H1 (cell line): ENCODE measurements around the gene ZNFX1. TPM values are rescaled to one million over a fixed set of nuclear protein-coding genes. Genes with fewer than 3 reads are reported as not detected.

Experiments
- CTCF ChIA-PET: fragments of 300-600 bp; sonication (Branson Sonifier 250); formaldehyde crosslinking; loops from one replicate; lab custom pipeline; 2021; ENCODE audit not compliant: partially characterized antibody; lab: Charles Lee
- POLR2A ChIA-PET: fragments of 300-600 bp; sonication (Branson Sonifier 250); formaldehyde crosslinking; loops from one replicate; lab custom pipeline; 2021; ENCODE audit warnings: inconsistent platforms; ENCODE audit not compliant: partially characterized antibody; lab: Charles Lee
- DNase-seq, 2 experiments: peaks; one replicate each; pipeline versions ENCODE4 v3.0.0 to v3.0.0-alpha.2; 2010 to 2022; ENCODE audit warnings: low spot score in 2 of 2, low read depth in 1 of 2, mixed read lengths in 1 of 2
- FAIRE-seq: peaks from 2 replicates; lab custom pipeline; 2011; peaks lifted over from hg19 to GRCh38; lab: Jason Lieb, UNC
- H2AFZ ChIP-seq: 2 replicates; pipeline ENCODE4 v1.8.1; 2012; ENCODE audit warnings: low read length, inconsistent platforms
- H2AK5ac ChIP-seq: 2 replicates; pipeline ENCODE4 v1.6.1; 2013; ENCODE audit warnings: low read depth, low read length
- H2BK120ac ChIP-seq: replicated peaks from 2 replicates; pipeline ENCODE3; 2013; ENCODE audit warnings: low read depth, low read length, inconsistent platforms
- H2BK12ac ChIP-seq: 2 replicates; pipeline ENCODE4 v1.6.1; 2013; ENCODE audit warnings: low read depth, low read length
- H2BK15ac ChIP-seq: 2 replicates; pipeline ENCODE4 v1.6.1; 2013; ENCODE audit warnings: low read length
- H2BK20ac ChIP-seq: 2 replicates; pipeline ENCODE4 v1.6.1; 2013; ENCODE audit warnings: low read length
- H2BK5ac ChIP-seq: 2 replicates; pipeline ENCODE4 v1.6.1; 2013; ENCODE audit warnings: low read depth, low read length
- H3K14ac ChIP-seq: 2 replicates; pipeline ENCODE4 v1.6.1; 2013; ENCODE audit warnings: inconsistent platforms; ENCODE audit not compliant: insufficient read length
- H3K18ac ChIP-seq: 2 replicates; pipeline ENCODE4 v1.6.1; 2013; ENCODE audit warnings: low read length; ENCODE audit errors: extremely low read depth
- H3K23ac ChIP-seq: 2 replicates; pipeline ENCODE4 v1.6.1; 2013; ENCODE audit warnings: inconsistent platforms; ENCODE audit not compliant: insufficient read length
- H3K23me2 ChIP-seq: 2 replicates; pipeline ENCODE4 v1.6.1; 2013; ENCODE audit warnings: low read depth, low read length
- H3K27ac ChIP-seq: 2 replicates; pipeline ENCODE4 v1.6.1; 2011; ENCODE audit warnings: low read depth, low read length, inconsistent platforms
- H3K27me3 ChIP-seq, 4 experiments: replicated peaks in 1 of 4; 1 replicate in 1 of 4; 2 replicates in 3 of 4; pipeline versions ENCODE4 v1.6.1 to v1.8.1; 2011 to 2013; ENCODE audit warnings: low read length in 3 of 4, mild to moderate bottlenecking in 3 of 4, inconsistent platforms in 2 of 4, mixed read lengths in 2 of 4, moderate library complexity in 1 of 4; ENCODE audit not compliant: control insufficient read depth in 3 of 4, insufficient read depth in 3 of 4; ENCODE audit errors: extremely low read depth in 1 of 4
- H3K36me3 ChIP-seq, 4 experiments: 2 replicates each; pipeline versions ENCODE4 v1.6.1 to v1.8.1; 2011 to 2013; ENCODE audit warnings: mild to moderate bottlenecking in 4 of 4, low read length in 3 of 4, moderate library complexity in 2 of 4, control low read depth in 1 of 4, inconsistent platforms in 1 of 4; ENCODE audit not compliant: insufficient read depth in 4 of 4, control insufficient read depth in 2 of 4
- H3K4ac ChIP-seq: replicated peaks from 2 replicates; pipeline ENCODE3; 2013; ENCODE audit warnings: low read length, low read depth, mixed read lengths, inconsistent platforms; ENCODE audit not compliant: insufficient read length
- H3K4me1 ChIP-seq, 4 experiments: replicated peaks in 1 of 4; 1 replicate in 1 of 4; 2 replicates in 3 of 4; pipeline versions ENCODE4 v1.6.1 to v1.8.1; 2011 to 2013; ENCODE audit warnings: low read length in 3 of 4, inconsistent platforms in 2 of 4, mixed read lengths in 1 of 4; ENCODE audit not compliant: insufficient read depth in 4 of 4, control insufficient read depth in 3 of 4
- H3K4me2 ChIP-seq, 2 experiments: 2 replicates each; pipeline versions ENCODE4 v1.6.1 to v1.8.1; 2011 to 2013; ENCODE audit warnings: low read depth in 2 of 2, low read length in 2 of 2, control low read depth in 1 of 2, inconsistent platforms in 1 of 2, mild to moderate bottlenecking in 1 of 2; ENCODE audit not compliant: insufficient read depth in 1 of 2
- H3K4me3 ChIP-seq, 4 experiments: fragments of 200-600, 300-600 bp in 1 of 4; sonication (generic), shearing (Covaris generic), sonication (Bioruptor Twin) in 1 of 4; 2 replicates each; pipeline versions ENCODE4 v1.5.1 to v1.8.1; 2011 to 2016; ENCODE audit warnings: low read length in 4 of 4, low read depth in 3 of 4, control low read depth in 2 of 4, inconsistent platforms in 2 of 4, mild to moderate bottlenecking in 2 of 4, mixed read lengths in 1 of 4, moderate library complexity in 1 of 4; ENCODE audit not compliant: insufficient read depth in 2 of 4; ENCODE audit errors: extremely low read depth in 1 of 4
- H3K56ac ChIP-seq: replicated peaks from 2 replicates; pipeline ENCODE3; 2013; ENCODE audit warnings: low read depth, mild to moderate bottlenecking, mixed read lengths, low read length, inconsistent platforms; ENCODE audit not compliant: insufficient read length
- H3K79me1 ChIP-seq: 2 replicates; pipeline ENCODE4 v1.6.1; 2013; ENCODE audit warnings: low read depth, low read length, control low read depth
- H3K79me2 ChIP-seq, 2 experiments: 2 replicates each; pipeline versions ENCODE4 v1.6.1 to v1.8.1; 2012 to 2013; ENCODE audit warnings: low read length in 2 of 2, mild to moderate bottlenecking in 2 of 2, inconsistent platforms in 1 of 2; ENCODE audit not compliant: insufficient read depth in 2 of 2, control insufficient read depth in 1 of 2
- H3K9ac ChIP-seq, 4 experiments: replicated peaks in 1 of 4; 1 replicate in 1 of 4; 2 replicates in 3 of 4; pipeline versions ENCODE4 v1.6.1 to v1.8.1; 2011 to 2013; ENCODE audit warnings: low read depth in 3 of 4, low read length in 3 of 4, control low read depth in 2 of 4, mild to moderate bottlenecking in 2 of 4, moderate library complexity in 2 of 4, inconsistent platforms in 1 of 4; ENCODE audit errors: extremely low read depth in 1 of 4
- H3K9me3 ChIP-seq, 2 experiments: 2 replicates each; pipeline versions ENCODE4 v1.6.1 to v1.8.1; 2012 to 2013; ENCODE audit warnings: mild to moderate bottlenecking in 2 of 2, moderate library complexity in 2 of 2, control low read depth in 1 of 2, inconsistent platforms in 1 of 2, low read depth in 1 of 2, low read length in 1 of 2, mixed read lengths in 1 of 2; ENCODE audit not compliant: insufficient read depth in 2 of 2
- H4K20me1 ChIP-seq, 2 experiments: replicated peaks in 1 of 2; 2 replicates each; pipeline versions ENCODE3 to v1.8.1; 2011 to 2013; ENCODE audit warnings: inconsistent platforms in 2 of 2, low read length in 2 of 2, mild to moderate bottlenecking in 1 of 2; ENCODE audit not compliant: insufficient read depth in 2 of 2, control insufficient read depth in 1 of 2
- H4K5ac ChIP-seq: 2 replicates; pipeline ENCODE4 v1.6.1; 2013; ENCODE audit warnings: low read length, low read depth, mixed read lengths, inconsistent platforms; ENCODE audit not compliant: insufficient read length
- H4K8ac ChIP-seq: 2 replicates; pipeline ENCODE4 v1.8.0; 2013; ENCODE audit warnings: mild to moderate bottlenecking, moderate library complexity, low read length, inconsistent platforms; ENCODE audit not compliant: insufficient read depth; ENCODE audit errors: extremely low read depth
- H4K91ac ChIP-seq: replicated peaks from 2 replicates; pipeline ENCODE3; 2013; ENCODE audit warnings: low read length, mixed read lengths, inconsistent platforms; ENCODE audit not compliant: insufficient read length
- BRCA1 ChIP-seq: IDR thresholded peaks from 2 replicates; pipeline ENCODE4 v1.6.1; 2012; ENCODE audit warnings: low read depth, low read length, improper control_type of control experiment
- CBX8 ChIP-seq: fragments of 300-800, 300-1000 bp; sonication (generic); IDR thresholded peaks from 2 replicates; pipeline ENCODE4 v1.7.1; 2016; ENCODE audit warnings: low read depth, low read length, borderline replicate concordance
- CEBPB ChIP-seq: IDR thresholded peaks from 2 replicates; pipeline ENCODE4 v1.6.1; 2012; ENCODE audit warnings: low read depth, low read length
- CTCF ChIP-seq, 3 experiments: IDR thresholded peaks; 1 replicate in 2 of 3; 2 replicates in 1 of 3; pipeline versions ENCODE4 v1.5.1 to v1.6.1; 2011; ENCODE audit warnings: low read length in 3 of 3, mild to moderate bottlenecking in 3 of 3, inconsistent platforms in 2 of 3, low read depth in 1 of 3, moderate library complexity in 1 of 3; ENCODE audit not compliant: insufficient read depth in 1 of 3; ENCODE audit errors: control extremely low read depth in 1 of 3
- EP300 ChIP-seq, 2 experiments: IDR thresholded peaks; 1 replicate in 1 of 2; 2 replicates in 1 of 2; pipeline ENCODE4 v1.6.1; 2011 to 2012; ENCODE audit warnings: low read depth in 2 of 2, low read length in 2 of 2, mild to moderate bottlenecking in 2 of 2, borderline replicate concordance in 1 of 2, inconsistent platforms in 1 of 2, moderate library complexity in 1 of 2
- JUND ChIP-seq: IDR thresholded peaks from 2 replicates; pipeline ENCODE4 v1.6.1; 2011; ENCODE audit warnings: mild to moderate bottlenecking, improper control_type of control experiment, low read length
- KDM1A ChIP-seq: fragments of 200-600, 300-600 bp; sonication (generic); IDR thresholded peaks from 2 replicates; pipeline ENCODE4 v1.7.1; 2016; ENCODE audit warnings: mild to moderate bottlenecking, low read length, borderline replicate concordance
- MAFK ChIP-seq: IDR thresholded peaks from 2 replicates; pipeline ENCODE4 v1.6.1; 2012; ENCODE audit warnings: low read depth, mild to moderate bottlenecking, improper control_type of control experiment, low read length
- RXRA ChIP-seq: IDR thresholded peaks from 2 replicates; pipeline ENCODE4 v1.6.1; 2011; ENCODE audit warnings: low read depth, mild to moderate bottlenecking, low read length, moderate library complexity; ENCODE audit not compliant: insufficient read depth
- SP1 ChIP-seq: IDR thresholded peaks from 2 replicates; pipeline ENCODE4 v1.6.1; 2011; ENCODE audit warnings: low read depth, low read length
- TBP ChIP-seq: IDR thresholded peaks from 2 replicates; pipeline ENCODE4 v1.6.1; 2011; ENCODE audit warnings: low read depth, low read length, improper control_type of control experiment
- YY1 ChIP-seq: IDR thresholded peaks from 2 replicates; pipeline ENCODE4 v1.6.1; 2011; ENCODE audit warnings: low read depth, mild to moderate bottlenecking, low read length
- WGBS, 2 experiments: shearing (Covaris generic) in 1 of 2; methylation state at CpG; one replicate each; pipeline versions ENCODE4 v1.1.6 to v1.1.7; 2013 to 2015; ENCODE audit warnings: low lambda C conversion rate in 2 of 2, mixed read lengths in 2 of 2, inconsistent platforms in 1 of 2, low coverage in 1 of 2, missing lambda C conversion rate in 1 of 2; ENCODE audit not compliant: insufficient replicate concordance in 2 of 2, insufficient coverage in 1 of 2, insufficient read length in 1 of 2; ENCODE audit errors: extremely low coverage in 1 of 2, missing lambda C conversion rate in 1 of 2; 5-methylcytosine and 5-hydroxymethylcytosine counted together
- polyA plus RNA-seq, 7 experiments: library from polyadenylated mRNA; depleted of rRNA in 3 of 7; stranded (reverse) in 5 of 7; unstranded in 2 of 7; fragments of >200 nt in 5 of 7; fragments of 200-250 nt in 2 of 7; gene quantifications; 1 replicate in 5 of 7; 2 replicates in 1 of 7; 4 replicates in 1 of 7; pipeline versions ENCODE4 v1.2.1 to v1.2.3, GENCODE V29; 2011 to 2013; ENCODE audit warnings: missing spikeins in 2 of 7, mixed read lengths in 2 of 7
- total RNA-seq: library from RNA; stranded (reverse); fragmentation: NEBNext Ultra II Directional; extraction: Animal tissue kit (Norgen Biotek cat#: 25700); gene quantifications from 2 replicates; pipeline ENCODE4 v1.2.1, GENCODE V29; 2021

The ZNFX1 gene
- total and polyA plus RNA-seq, 2 of the 8 experiments (the other 6 are each of a cell fraction or from before 2014, with no cell fraction given) = 3.1 to 11.3 TPM

GRCh38 chr20:49260218-49260617 lies 17.6 kb downstream of the ZNFX1 start:
- Histone ChIP-seq H2BK20ac (no peak overlapping the region), H3K79me2 (no peaks in the 10 kb centered on the region), H2BK12ac (no peak overlapping the region), H4K5ac (no peak overlapping the region), H2AK5ac (no peak overlapping the region), H2AFZ (no peak overlapping the region), H3K14ac (no peak overlapping the region), H3K9me3 (no peaks in the 10 kb centered on the region), H3K27me3 (no peaks in the 10 kb centered on the region), H3K27ac (no peak overlapping the region), H2BK5ac (no peak overlapping the region), H3K4me1 (no peaks in the 10 kb centered on the region), H3K23ac (no peak overlapping the region), H3K4ac (no peak overlapping the region), H3K4me3 (no peak overlapping the region), H4K91ac (no peak overlapping the region), H3K23me2 (no peaks in the 10 kb centered on the region), H3K9ac (no peak overlapping the region), H3K18ac (no peak overlapping the region), H3K79me1 (no peaks in the 10 kb centered on the region), H3K4me2 (no peak overlapping the region), H4K20me1 (peaks cover 0 to 5% of the 10 kb centered on the region in 2 experiments), H4K8ac (no peak overlapping the region), H3K56ac (no peak overlapping the region), H2BK120ac (no peak overlapping the region), H2BK15ac (no peak overlapping the region), H3K36me3 (peaks cover 28 to 71% (median 57%) of the 10 kb centered on the region in 4 experiments)
- FAIRE-seq = no peak
- no peak for DNase-seq
- CTCF ChIA-PET = interaction anchor here (0.6 to 1.3 kb wide), 5 partner anchors 10 to 1455 kb away, joined by 3 to 5 read pairs (median 4); no protein-coding TSS in a partner anchor
- POLR2A ChIA-PET = interaction anchor here (1.3 to 1.5 kb wide), 2 partner anchors 9 to 14 kb away, joined by 4 to 6 read pairs; no protein-coding TSS in a partner anchor
- WGBS, 2 experiments = 95% methylated on average over 4 of the region's 4 CpGs; no CpG with 5 or more reads in 1 of the 2 experiments
- no peak for TF ChIP-seq EP300 (IDR thresholded peaks at IDR 0.05; ENCODE audit: borderline replicate concordance in 1 of 2, low read depth in 2 of 2, low read length in 2 of 2)
- no peak for TF ChIP-seq BRCA1
- TF ChIP-seq RXRA = no peak
- TF ChIP-seq TBP = no peak
- TF ChIP-seq SP1 = no peak
- TF ChIP-seq CTCF (IDR thresholded peaks at IDR 0.05; ENCODE audit: control extremely low read depth in 1 of 3, insufficient read depth in 1 of 3, low read depth in 1 of 3, low read length in 3 of 3) = no peak
- TF ChIP-seq KDM1A = no peak
- no peak for TF ChIP-seq YY1
- TF ChIP-seq MAFK = no peak
- TF ChIP-seq CEBPB = no peak
- TF ChIP-seq CBX8 = no peak
- no peak for TF ChIP-seq JUND
